GM13977 (cell line): ENCODE results near the gene GNG7.
"Not testable (repeated sequence)": the region's sequence is repeated elsewhere in the genome, so short reads cannot be mapped to it uniquely, and the experiment has no call there.

Source experiments
- DNase-seq: peaks from one replicate; pipeline ENCODE4 v3.0.0; 2012; ENCODE audit warnings: low spot score
- in situ Hi-C: fragments of 300-500 bp; cut with MboI; formaldehyde crosslinking; loops from one replicate; pipeline ENCODE4 v1.12.0; 2022; ENCODE audit warnings: low sequenced_read_pairs, low pct_unique_long_range_greater_than_20kb, mixed read lengths, inconsistent platforms; ENCODE audit not compliant: unreplicated experiment
- TF ChIP-seq, protein P1 (sequence below): IDR thresholded peaks from 2 replicates; pipeline ENCODE4 v1.5.1; 2012; ENCODE audit warnings: mild to moderate bottlenecking, control low read depth; ENCODE audit not compliant: insufficient read depth; ENCODE audit errors: extremely low read depth, missing control alignments

The GNG7 gene

DNA sequence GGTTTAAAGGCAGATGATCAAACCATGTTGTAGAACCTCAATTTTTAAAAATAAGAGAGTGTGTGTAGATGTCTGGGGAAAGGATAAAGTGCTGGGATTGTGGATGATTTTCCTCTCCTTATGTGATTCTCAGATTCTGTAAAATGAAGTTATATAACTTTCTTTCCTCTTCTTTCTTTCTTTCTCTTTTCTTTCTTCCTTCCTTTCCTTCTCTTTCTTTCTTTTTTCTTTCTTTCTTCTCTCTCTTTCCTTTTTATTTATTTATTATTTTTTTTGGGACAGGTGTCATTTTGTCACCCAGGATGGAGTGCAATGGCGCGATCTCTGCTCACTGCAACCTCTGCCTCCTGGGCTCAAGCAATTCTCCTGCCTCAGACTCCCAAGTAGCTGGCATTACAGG, 144.0 kb downstream of the GNG7 start:
- no peak for DNase-seq
- TF ChIP-seq, protein P1, sequence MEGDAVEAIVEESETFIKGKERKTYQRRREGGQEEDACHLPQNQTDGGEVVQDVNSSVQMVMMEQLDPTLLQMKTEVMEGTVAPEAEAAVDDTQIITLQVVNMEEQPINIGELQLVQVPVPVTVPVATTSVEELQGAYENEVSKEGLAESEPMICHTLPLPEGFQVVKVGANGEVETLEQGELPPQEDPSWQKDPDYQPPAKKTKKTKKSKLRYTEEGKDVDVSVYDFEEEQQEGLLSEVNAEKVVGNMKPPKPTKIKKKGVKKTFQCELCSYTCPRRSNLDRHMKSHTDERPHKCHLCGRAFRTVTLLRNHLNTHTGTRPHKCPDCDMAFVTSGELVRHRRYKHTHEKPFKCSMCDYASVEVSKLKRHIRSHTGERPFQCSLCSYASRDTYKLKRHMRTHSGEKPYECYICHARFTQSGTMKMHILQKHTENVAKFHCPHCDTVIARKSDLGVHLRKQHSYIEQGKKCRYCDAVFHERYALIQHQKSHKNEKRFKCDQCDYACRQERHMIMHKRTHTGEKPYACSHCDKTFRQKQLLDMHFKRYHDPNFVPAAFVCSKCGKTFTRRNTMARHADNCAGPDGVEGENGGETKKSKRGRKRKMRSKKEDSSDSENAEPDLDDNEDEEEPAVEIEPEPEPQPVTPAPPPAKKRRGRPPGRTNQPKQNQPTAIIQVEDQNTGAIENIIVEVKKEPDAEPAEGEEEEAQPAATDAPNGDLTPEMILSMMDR: no peak
- in situ Hi-C loops: no loop called here

DNA sequence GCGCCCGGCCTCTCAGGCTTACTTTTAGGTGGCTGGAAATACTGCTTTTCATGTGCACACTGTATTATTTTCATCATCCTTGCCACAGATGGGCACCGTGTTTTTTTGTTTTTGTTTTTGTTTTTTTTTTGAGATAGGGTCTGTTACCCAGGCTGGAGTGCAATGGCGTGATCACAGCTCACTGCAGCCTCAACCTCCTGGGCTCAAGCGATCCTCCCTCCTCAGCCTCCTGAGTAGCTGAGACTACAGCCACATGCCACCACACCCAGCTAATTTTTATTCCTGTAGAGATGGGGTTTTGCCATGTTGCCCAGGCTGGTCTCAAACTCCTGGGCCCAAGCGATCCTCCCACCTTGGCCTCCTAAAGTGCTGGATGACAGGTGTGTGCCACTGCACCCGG, 144.4 kb downstream of the GNG7 start:
- in situ Hi-C loops, DNase-seq: not testable (repeated sequence)

DNA sequence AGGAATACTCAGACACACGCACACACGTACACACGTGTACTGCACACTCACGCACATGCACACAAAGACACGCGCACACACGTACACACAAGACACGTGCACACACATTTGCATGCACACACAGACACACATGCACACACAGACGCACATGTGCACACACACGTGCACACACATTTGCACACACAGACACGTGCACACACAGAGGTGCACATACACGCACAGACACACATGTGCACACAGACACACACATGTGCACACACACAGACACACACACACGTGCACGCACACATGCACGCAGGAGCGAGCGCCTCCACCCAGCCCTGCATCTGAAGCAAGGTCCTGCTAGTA, 145.4 kb downstream of the GNG7 start:
- in situ Hi-C loops: no loop called here
- DNase-seq: no peak
- TF ChIP-seq, protein P1: no peak

DNA sequence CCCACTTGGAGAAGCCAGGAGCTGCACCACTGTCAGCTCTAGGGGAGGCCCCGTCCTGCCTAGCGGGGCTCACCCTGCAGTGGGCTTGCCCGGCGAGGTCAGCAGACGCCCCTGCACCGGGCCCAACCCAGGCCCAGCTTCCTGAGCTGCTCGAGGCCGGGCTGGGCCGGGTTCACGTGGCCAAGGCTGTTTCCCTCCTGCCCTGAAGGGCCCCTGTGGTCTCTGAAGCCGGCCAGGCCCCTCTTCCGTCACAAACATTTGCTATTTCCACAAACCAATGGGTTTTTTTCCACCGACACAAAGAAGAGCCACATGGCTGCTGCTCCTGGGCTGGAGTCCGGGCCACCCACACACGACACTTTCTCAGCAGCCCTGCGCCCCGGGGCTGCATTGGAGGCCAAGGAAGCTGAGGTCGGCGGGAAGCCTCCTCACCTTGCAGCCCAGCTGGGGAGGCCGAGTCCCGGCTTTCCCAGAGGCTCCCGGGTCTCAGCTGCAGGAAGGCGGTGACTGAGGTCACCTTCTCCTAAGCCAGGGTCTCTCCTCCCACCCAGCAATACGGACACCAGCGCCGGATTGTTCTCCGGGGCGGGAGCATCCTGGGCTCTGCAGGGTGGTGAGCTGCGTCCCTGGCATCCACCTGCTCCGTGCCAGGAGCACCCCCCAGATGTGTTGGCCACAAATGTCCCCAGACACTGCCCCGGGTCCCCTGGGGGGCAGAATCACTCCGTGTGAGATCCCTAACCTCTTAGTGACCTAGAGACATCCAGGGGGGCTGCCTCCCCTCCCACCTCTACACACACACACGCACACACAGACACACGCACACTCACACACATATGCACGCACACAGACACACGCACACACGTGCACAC, 146.0 kb downstream of the GNG7 start:
- TF ChIP-seq, protein P1: no peak
- in situ Hi-C loops: no loop called here
- no peak for DNase-seq

DNA sequence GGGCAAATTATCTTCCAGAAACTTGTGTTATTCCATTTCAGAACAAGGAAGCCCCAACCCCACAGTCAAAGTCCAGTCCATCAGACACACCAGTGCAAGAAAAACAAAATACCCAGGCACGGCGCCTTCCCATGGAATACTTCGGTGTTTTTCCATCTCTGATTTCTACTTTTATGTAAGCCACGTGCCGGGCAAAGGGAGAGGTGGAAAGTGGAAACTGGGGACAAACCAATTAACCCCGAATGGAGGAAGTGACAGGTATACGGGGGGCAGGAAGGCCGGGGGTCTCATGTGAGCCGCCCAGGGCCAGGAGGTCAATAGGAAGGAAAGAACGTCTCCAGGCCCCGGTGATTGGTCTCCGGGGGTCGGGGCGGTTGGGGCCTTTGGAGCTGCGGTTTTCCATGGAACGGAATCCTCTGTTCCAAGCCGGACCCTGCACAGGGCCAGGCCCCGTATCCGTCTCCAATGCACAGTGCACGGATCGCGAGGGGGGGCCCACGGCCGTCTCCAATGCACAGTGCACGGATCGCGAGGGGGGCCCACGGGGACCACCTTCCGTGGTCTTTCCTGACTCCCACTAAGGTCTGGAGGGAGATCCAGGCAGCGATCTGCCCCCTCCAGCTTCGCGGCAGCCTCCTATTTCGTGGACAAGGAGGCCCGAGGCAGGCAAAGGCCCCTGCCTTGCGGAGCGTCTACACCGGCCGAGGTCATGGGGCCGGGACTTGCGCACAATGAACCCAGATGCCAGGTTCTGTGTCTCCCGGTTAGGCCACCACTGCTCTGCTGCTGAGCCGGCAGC, 146.9 kb downstream of the GNG7 start:
- TF ChIP-seq, protein P1: no peak
- DNase-seq: no peak
- in situ Hi-C loops: no loop called here

DNA sequence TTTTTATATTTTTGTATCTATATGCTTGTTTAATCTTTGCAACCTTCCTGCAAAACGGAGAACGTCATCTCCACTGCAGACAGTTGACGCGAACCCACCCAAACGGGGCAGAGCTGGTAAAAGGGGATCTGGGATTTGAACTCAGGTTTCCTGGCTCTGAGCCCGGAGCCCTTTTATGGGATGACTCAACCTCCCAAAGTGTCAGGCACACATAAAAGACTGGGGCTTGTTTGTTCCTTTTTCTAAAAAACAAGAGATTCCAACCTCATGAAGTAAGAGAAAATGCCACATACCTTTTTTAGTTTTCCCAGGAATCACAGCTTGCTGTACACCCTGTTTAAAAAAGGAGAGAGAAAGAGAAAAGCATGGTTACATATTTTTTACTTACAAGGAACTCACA, 147.6 kb downstream of the GNG7 start:
- in situ Hi-C loops: no loop called here
- TF ChIP-seq, protein P1: no peak
- DNase-seq: no peak

DNA sequence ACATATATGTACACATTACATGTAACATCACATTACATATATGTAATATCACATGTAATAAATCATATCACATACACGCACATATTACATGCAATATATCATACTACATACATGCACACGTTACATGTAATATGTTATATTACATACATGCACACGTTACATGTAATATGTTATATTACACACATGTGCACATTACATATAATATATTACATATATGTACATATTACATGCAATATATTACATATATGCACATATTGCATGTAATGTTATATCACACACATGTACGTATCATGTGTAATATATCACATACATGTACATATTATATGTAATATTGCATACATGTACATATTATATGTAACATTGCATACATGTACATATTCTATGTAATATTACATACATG, 149.0 kb downstream of the GNG7 start:
- TF ChIP-seq, protein P1: no peak
- DNase-seq: no peak
- in situ Hi-C loops: no loop called here
